H1 (cell line): ENCODE results near the gene APLP2. TPM values are rescaled to one million over a fixed set of nuclear protein-coding genes. Genes with fewer than 3 reads are reported as not detected.

Experiments
- CREB1 ChIP-seq: IDR thresholded peaks from 2 replicates; pipeline ENCODE4 v1.6.1; 2012; ENCODE audit warnings: inconsistent platforms
- CTBP2 ChIP-seq: IDR thresholded peaks from 2 replicates; pipeline ENCODE4 v1.7.0; 2011; ENCODE audit warnings: borderline replicate concordance, mild to moderate bottlenecking, moderate library complexity, mixed read lengths, low read length; ENCODE audit not compliant: insufficient read depth, insufficient read length
- NANOG ChIP-seq: IDR thresholded peaks from 2 replicates; pipeline ENCODE4 v1.6.1; 2011; ENCODE audit warnings: low read length, low read depth, mild to moderate bottlenecking, inconsistent platforms; ENCODE audit not compliant: insufficient read depth, poor library complexity, severe bottlenecking
- POLR2AphosphoS5 ChIP-seq: IDR thresholded peaks from 2 replicates; pipeline ENCODE4 v1.6.1; 2011; ENCODE audit warnings: low read depth, low read length
- SP1 ChIP-seq: IDR thresholded peaks from 2 replicates; pipeline ENCODE4 v1.6.1; 2011; ENCODE audit warnings: low read depth, low read length
- polyA plus RNA-seq, 7 experiments: library from polyadenylated mRNA; depleted of rRNA in 3 of 7; stranded (reverse) in 5 of 7; unstranded in 2 of 7; fragments of >200 nt in 5 of 7; fragments of 200-250 nt in 2 of 7; gene quantifications; 1 replicate in 5 of 7; 2 replicates in 1 of 7; 4 replicates in 1 of 7; pipeline versions ENCODE4 v1.2.1 to v1.2.3, GENCODE V29; 2011 to 2013; ENCODE audit warnings: missing spikeins in 2 of 7, mixed read lengths in 2 of 7
- total RNA-seq: library from RNA; stranded (reverse); fragmentation: NEBNext Ultra II Directional; extraction: Animal tissue kit (Norgen Biotek cat#: 25700); gene quantifications from 2 replicates; pipeline ENCODE4 v1.2.1, GENCODE V29; 2021

APLP2 gene
- total and polyA plus RNA-seq, 2 of the 8 experiments (the other 6 are each of a cell fraction or from before 2014, with no cell fraction given): 222 to 315 TPM

- TF ChIP-seq CTBP2: no peak
- TF ChIP-seq SP1: no peak
- no peak for TF ChIP-seq POLR2AphosphoS5
- no peak for TF ChIP-seq CREB1
- TF ChIP-seq NANOG: no peak
Observed at GRCh38 chr11:130066338-130066737, 3.4 kb upstream of the APLP2 start (continued).
